Breast epithelium (tissue), 4 donors: Measurements from ENCODE around the gene IDH3A. TPM values are rescaled to one million over a fixed set of nuclear protein-coding genes. Genes with fewer than 3 reads are reported as not detected.
A peak's percentile ranks its signal among the peaks of the same experiment; 100 is the strongest.

ENCODE experiments used
- DNase-seq, 2 donors: peaks; one replicate each; pipeline ENCODE4 v3.0.0-alpha.2; 2019; ENCODE audit warnings: low spot score in 2 of 2
- H3K27ac ChIP-seq, 2 donors: fragments of 200-600 bp; sonication (generic) in 1 of 2; one replicate each; pipeline ENCODE4 v1.5.1; 2016 to 2019; ENCODE audit warnings: mild to moderate bottlenecking in 1 of 2
- H3K27me3 ChIP-seq, 2 donors: fragments of 200-600 bp; sonication (generic) in 1 of 2; one replicate each; pipeline versions ENCODE4 v1.5.1 to v1.6.0; 2017 to 2019; ENCODE audit warnings: control low read depth in 1 of 2, mild to moderate bottlenecking in 1 of 2
- H3K36me3 ChIP-seq: fragments of 200-600 bp; one replicate; pipeline ENCODE4 v1.5.1; 2019
- H3K4me1 ChIP-seq, 2 donors: fragments of 200-600 bp; sonication (generic); one replicate each; pipeline ENCODE4 v1.5.1; 2016 to 2019; ENCODE audit warnings: control low read depth in 1 of 2
- H3K4me3 ChIP-seq, 3 donors: fragments of 200-600 bp; sonication (generic); 1 replicate in 2 of 3; 2 replicates in 1 of 3; pipeline ENCODE4 v1.5.1; 2016 to 2019; ENCODE audit warnings: mild to moderate bottlenecking in 3 of 3, moderate library complexity in 2 of 3
- H3K9me3 ChIP-seq, 2 donors: fragments of 200-600 bp; sonication (generic) in 1 of 2; one replicate each; pipeline ENCODE4 v1.5.1; 2016 to 2019; ENCODE audit warnings: control low read depth in 1 of 2
- POLR2A ChIP-seq: fragments of 450-650 bp; IDR thresholded peaks from one replicate; pipeline ENCODE4 v1.6.1; 2016; ENCODE audit warnings: antibody characterized with exemption, mild to moderate bottlenecking, moderate library complexity
- POLR2AphosphoS5 ChIP-seq, 3 donors: sonication (generic); formaldehyde crosslinking; IDR thresholded peaks; one replicate each; pipeline ENCODE4 v1.6.1; 2017; ENCODE audit warnings: antibody characterized with exemption in 3 of 3
- intact Hi-C: fragments of 100-400 bp; cut with DNase I; formaldehyde crosslinking; loops from one replicate; pipeline ENCODE4 v1.15.1; 2023; ENCODE audit warnings: low total_unique reads
- total RNA-seq, 3 donors: library from RNA; depleted of rRNA; stranded (reverse); fragments of >200 nt; gene quantifications; one replicate each; pipeline ENCODE4 v1.1.0, GENCODE V29; 2016
- TF ChIP-seq, protein P1 (sequence below), 3 donors: fragments of 450-650 bp; IDR thresholded peaks; one replicate each; pipeline ENCODE4 v1.5.1; 2016 to 2017; ENCODE audit warnings: antibody characterized with exemption in 3 of 3, mild to moderate bottlenecking in 3 of 3, moderate library complexity in 3 of 3

The IDH3A gene
- total RNA-seq, 3 donors from 2014 or later = 44.2 to 63.2 (median 52.0) TPM

DNA sequence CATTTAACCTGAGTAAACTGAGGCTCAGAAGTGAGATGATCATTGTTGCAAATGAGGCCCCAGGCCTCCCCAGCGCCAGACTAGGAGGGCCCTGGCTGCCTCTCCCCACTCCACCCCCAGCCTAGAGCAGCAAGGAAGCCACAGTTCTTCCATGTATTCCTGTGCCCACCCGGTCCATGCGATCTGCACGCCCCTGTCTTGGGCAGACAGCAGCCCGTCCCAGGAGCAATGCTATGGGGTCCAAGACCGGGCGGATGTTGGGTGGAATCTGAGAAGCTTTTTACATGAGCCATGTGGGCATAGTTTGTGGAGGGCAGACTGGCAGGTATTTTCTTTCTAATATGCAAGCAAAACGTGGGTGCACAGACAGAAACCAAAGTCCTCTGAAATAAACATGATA lies 41.7 kb upstream of the IDH3A start:
- no peak overlapping the region for H3K27ac ChIP-seq
- intact Hi-C loops = loop anchor here (5.0 kb wide), 1 partner anchor 140 kb away; no protein-coding TSS in a partner anchor
- H3K4me3 ChIP-seq = no peak overlapping the region
- no peak for DNase-seq
- TF ChIP-seq POLR2A = no peak
- TF ChIP-seq, protein P1, sequence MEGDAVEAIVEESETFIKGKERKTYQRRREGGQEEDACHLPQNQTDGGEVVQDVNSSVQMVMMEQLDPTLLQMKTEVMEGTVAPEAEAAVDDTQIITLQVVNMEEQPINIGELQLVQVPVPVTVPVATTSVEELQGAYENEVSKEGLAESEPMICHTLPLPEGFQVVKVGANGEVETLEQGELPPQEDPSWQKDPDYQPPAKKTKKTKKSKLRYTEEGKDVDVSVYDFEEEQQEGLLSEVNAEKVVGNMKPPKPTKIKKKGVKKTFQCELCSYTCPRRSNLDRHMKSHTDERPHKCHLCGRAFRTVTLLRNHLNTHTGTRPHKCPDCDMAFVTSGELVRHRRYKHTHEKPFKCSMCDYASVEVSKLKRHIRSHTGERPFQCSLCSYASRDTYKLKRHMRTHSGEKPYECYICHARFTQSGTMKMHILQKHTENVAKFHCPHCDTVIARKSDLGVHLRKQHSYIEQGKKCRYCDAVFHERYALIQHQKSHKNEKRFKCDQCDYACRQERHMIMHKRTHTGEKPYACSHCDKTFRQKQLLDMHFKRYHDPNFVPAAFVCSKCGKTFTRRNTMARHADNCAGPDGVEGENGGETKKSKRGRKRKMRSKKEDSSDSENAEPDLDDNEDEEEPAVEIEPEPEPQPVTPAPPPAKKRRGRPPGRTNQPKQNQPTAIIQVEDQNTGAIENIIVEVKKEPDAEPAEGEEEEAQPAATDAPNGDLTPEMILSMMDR (IDR thresholded peaks at IDR 0.05) = no peak
- no peak for TF ChIP-seq POLR2AphosphoS5 (IDR thresholded peaks at IDR 0.05)
- H3K36me3 ChIP-seq = no peaks in the 10 kb centered on the region
- no peaks in the 10 kb centered on the region for H3K9me3 ChIP-seq
- no peaks in the 10 kb centered on the region for H3K27me3 ChIP-seq
- H3K4me1 ChIP-seq = no peaks in the 10 kb centered on the region

DNA sequence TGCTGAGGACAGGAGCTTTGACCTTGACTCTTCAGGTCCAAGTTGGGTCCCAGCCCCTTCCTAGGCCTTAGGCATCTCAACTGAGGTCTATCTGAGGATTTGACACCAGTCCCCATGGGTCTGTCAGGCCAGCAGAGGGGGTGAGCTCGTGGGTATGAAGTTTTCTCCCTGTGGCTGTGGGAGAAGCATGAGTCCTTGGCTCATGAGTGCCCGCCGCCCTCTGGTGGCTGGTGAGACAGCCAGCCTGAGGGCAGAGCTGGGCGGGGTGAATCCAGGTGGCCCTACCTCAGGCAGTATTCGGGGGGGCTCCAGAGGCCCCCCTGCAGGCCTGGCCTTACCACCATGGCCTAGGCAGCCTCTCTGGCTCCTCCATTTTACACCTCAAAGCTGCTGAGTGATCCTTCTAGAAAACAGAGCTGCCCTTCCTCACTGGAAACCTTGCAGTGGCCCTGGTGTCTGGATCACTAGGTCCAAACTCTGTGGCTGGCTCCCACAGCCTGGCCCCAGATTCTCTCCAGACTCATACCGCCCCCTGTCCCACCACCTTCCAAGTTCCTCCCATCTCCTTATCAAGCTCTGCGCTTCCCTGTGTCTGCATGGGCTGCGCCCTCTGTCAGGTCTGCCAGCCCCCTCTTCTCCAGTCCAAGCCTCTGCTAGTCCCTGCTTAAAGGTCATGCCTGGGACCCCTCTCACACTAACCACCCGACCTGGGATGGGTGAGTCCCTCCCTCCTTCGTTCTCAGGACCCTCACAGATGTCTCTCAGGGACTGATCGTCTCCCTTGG lies 40.7 kb upstream of the IDH3A start:
- no peaks in the 10 kb centered on the region for H3K27me3 ChIP-seq
- H3K27ac ChIP-seq = no peak overlapping the region
- H3K36me3 ChIP-seq = no peaks in the 10 kb centered on the region
- TF ChIP-seq POLR2AphosphoS5 (IDR thresholded peaks at IDR 0.05) (peak; percentile 31 to 39 (median 38)), POLR2A (no peak)
- TF ChIP-seq, protein P1 (IDR thresholded peaks at IDR 0.05) = peak; percentile 88 to 96 (median 90)
- peak; percentile 66 to 75 for DNase-seq
- H3K9me3 ChIP-seq = no peaks in the 10 kb centered on the region
- no peaks in the 10 kb centered on the region for H3K4me1 ChIP-seq
- intact Hi-C loops = loop anchor here (5.0 kb wide), 1 partner anchor 141 kb away; no protein-coding TSS in a partner anchor
- no peak overlapping the region for H3K4me3 ChIP-seq

DNA sequence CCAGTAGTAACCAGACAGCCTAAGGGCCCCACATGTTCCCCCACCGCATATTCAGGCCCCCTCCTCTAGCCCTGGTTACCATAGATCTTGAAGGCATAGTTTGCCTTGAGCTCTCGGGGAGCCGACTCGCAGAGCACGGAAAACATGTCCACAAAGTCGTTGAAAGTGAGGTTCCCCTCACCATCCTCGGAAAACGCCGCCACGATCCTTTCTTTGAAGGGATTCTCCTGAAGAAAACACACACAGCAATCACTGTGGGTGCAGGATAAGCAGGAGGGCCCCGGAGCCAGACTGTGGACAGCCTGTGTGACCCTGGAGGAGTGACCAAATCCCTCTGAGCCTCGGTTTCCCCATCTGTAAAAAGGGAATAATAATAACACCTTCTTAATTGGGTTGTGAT lies 40.0 kb upstream of the IDH3A start:
- no peak for DNase-seq
- intact Hi-C loops = loop anchor here (5.0 kb wide), 1 partner anchor 142 kb away; no protein-coding TSS in a partner anchor
- TF ChIP-seq POLR2AphosphoS5 (IDR thresholded peaks at IDR 0.05) (no peak), POLR2A (no peak)
- TF ChIP-seq, protein P1 (IDR thresholded peaks at IDR 0.05) = no peak

DNA sequence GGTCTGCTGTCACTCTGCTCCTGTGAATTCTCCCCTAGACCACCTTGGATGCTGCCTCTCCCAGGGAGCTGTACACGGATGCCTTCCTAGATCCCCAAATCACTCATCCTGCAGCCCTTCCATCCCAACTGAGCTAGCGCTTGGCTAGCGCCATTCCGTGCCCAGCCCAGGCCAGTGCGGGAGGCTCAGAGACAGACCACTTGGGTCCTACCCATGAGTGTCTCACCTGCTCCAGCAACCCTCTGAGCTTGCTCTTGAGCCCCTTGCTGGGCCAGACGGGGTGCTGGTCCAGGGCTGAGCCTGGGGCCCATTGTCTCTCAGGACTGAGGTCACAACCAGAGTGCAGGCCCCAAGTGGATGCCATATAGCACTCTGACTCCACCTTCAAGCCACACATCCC lies 39.1 kb upstream of the IDH3A start:
- no peak for DNase-seq
- Histone ChIP-seq H3K27ac (no peak overlapping the region), H3K9me3 (no peaks in the 10 kb centered on the region), H3K36me3 (no peaks in the 10 kb centered on the region), H3K27me3 (no peaks in the 10 kb centered on the region), H3K4me1 (no peaks in the 10 kb centered on the region), H3K4me3 (no peak overlapping the region)
- TF ChIP-seq, protein P1 (IDR thresholded peaks at IDR 0.05) = no peak
- TF ChIP-seq POLR2A (no peak), POLR2AphosphoS5 (IDR thresholded peaks at IDR 0.05) (no peak)
- intact Hi-C loops = no loop called here

More for the DNA sequence above, 40.0 kb upstream of the IDH3A start:
- no peak overlapping the region for H3K4me3 ChIP-seq
- no peaks in the 10 kb centered on the region for H3K9me3 ChIP-seq
- no peaks in the 10 kb centered on the region for H3K36me3 ChIP-seq
- no peaks in the 10 kb centered on the region for H3K4me1 ChIP-seq
- no peaks in the 10 kb centered on the region for H3K27me3 ChIP-seq
- no peak overlapping the region for H3K27ac ChIP-seq

DNA sequence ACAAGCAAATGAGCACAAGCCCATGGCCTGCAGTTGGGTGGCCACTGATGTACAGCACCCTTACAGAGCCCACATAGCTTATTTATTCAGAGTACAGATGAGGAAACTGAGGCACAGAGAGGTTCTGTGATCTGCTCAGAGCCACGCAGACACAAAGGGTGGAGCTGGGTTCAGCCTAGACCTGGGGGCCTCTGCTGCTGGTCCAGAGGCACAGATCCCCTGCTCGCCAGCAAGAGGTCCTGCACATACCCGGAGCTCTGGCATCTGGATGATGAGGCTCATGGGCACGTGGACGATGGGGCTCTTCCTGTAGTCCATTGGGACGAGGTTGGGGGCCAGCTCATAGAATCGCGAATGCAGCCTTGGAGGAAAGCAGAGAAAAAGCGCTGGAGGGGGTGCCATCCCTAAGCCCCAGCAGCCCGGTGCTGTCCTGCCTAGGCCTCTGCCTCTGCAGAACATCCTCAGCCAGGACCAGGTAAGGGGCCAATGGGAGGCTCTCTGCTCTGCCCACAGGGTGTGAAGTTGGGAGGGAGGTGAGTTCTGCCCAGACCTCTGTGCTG lies 38.2 kb upstream of the IDH3A start:
- no peak overlapping the region for H3K4me3 ChIP-seq
- no peaks in the 10 kb centered on the region for H3K36me3 ChIP-seq
- TF ChIP-seq POLR2AphosphoS5 (IDR thresholded peaks at IDR 0.05) (no peak), POLR2A (no peak)
- TF ChIP-seq, protein P1 (IDR thresholded peaks at IDR 0.05) = no peak
- H3K27me3 ChIP-seq = no peaks in the 10 kb centered on the region
- intact Hi-C loops = no loop called here
- no peaks in the 10 kb centered on the region for H3K4me1 ChIP-seq
- DNase-seq = no peak
- no peak overlapping the region for H3K27ac ChIP-seq
- no peaks in the 10 kb centered on the region for H3K9me3 ChIP-seq
